HG03565 (cell line): ENCODE data around the gene CGREF1.
A peak's percentile ranks its signal among the peaks of the same experiment; 100 is the strongest.

Experiments used
- ATAC-seq: cut with Tn5 transposase; IDR thresholded peaks from one replicate; pipeline ENCODE4 v1.9.1; 2021; ENCODE audit warnings: mild to moderate bottlenecking, moderate library complexity; ENCODE audit not compliant: unreplicated experiment

CGREF1 gene

GRCh38 chr2:27050996-27051901 is 67.7 kb downstream of the CGREF1 start, which contains the start of gene AGBL5:
Gene AGBL5, plus strand, starts transcription at chr2:27051668. Its CDS starts 1,291 bp downstream, at chr2:27052959.
- ATAC-seq = peak; percentile 47
